ENCODE data around the gene NAXD. TPM values are rescaled to one million over a fixed set of nuclear protein-coding genes. Genes with fewer than 3 reads are reported as not detected.

The NAXD gene
- total and polyA plus RNA-seq, 7 experiments from 2014 or later: 17.2 to 35.4 (median 25.9) TPM

DNA sequence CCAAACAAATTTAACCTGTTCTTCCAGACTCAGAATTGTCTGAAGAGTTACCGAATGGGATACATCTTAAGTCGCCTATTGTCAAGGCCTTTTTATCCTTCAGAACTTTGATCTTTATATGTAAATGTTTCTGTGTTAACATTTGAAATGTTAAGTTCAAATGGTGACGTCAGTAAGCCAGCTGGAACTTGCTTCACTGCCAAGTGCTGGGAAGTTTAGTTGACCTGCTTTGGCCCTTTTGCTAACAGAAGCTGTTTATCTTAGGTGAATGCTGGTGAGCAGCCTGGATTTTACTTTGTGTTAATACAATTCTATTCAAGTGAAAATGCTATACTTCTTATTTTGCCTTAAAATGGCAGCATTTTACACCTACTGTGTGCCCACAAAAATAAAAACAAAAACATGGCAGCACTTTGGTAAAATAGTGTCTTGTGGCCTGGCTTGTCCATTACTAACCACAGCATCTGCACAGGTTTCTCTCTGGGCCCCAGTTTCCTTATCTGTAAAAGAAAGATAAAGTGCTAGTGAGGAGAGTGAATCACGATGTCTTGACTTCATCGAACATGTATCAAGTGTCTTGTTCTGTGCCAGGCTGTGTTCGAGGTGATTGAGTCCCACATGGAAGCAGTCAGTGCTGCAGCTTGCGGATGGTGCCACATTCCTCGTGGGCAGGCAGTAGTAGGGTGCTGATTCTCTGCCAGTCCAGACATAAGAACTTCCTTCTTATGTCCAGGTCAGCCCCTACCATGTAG lies 2.2 kb downstream of the NAXD start:
- Histone ChIP-seq H3K9me3 (ENCODE audit: control insufficient read depth in 2 of 3, low read length in 3 of 3) (no peaks in the 10 kb centered on the region), H3K27ac (ENCODE audit: low read depth, low read length) (no peak overlapping the region), H3K4me1 (ENCODE audit: control insufficient read depth in 2 of 2, insufficient read depth in 2 of 2, low read length in 2 of 2) (peaks cover 9 to 13% of the 10 kb centered on the region in 2 donors), H3K4me3 (ENCODE audit: low read length) (no peak overlapping the region), H3K27me3 (ENCODE audit: control insufficient read depth in 2 of 2, insufficient read depth in 2 of 2, low read length in 2 of 2) (no peaks in the 10 kb centered on the region), H3K36me3 (ENCODE audit: control insufficient read depth in 2 of 3, insufficient read depth in 3 of 3, low read length in 3 of 3) (peaks cover 0 to 9% (median 0%) of the 10 kb centered on the region in 3 experiments)
- POLR2A ChIA-PET: interaction anchor here (1.2 kb wide), 1 partner anchor 98 kb away, joined by 5 read pairs; no protein-coding TSS in a partner anchor
- CTCF ChIA-PET: interaction anchor here (0.8 kb wide), 1 partner anchor 681 kb away, joined by 3 read pairs; no protein-coding TSS in a partner anchor
- peaks cover 0 to 6% (median 0%) of the 10 kb centered on the region in 11 donors for H3K9me3 Mint-ChIP-seq
- peak overlapping the region; percentile 21 to 97 (median 70) for H3K4me3 Mint-ChIP-seq
- no peak for ATAC-seq
- no peaks in the 10 kb centered on the region for H3K27me3 Mint-ChIP-seq
- H3K4me1 Mint-ChIP-seq: peaks cover 21 to 65% (median 48%) of the 10 kb centered on the region in 7 donors
- H3K36me3 Mint-ChIP-seq: peaks cover 4 to 7% (median 5%) of the 10 kb centered on the region in 5 donors
- intact Hi-C loops (cut with micrococcal nuclease): loop anchor here (2.0 to 10.0 kb wide), 3 partner anchors 65 to 567 kb away; no protein-coding TSS in a partner anchor
- H3K27ac Mint-ChIP-seq: peak overlapping the region in 2 of 9 donors; percentile 10 to 36
- DNase-seq: no peak

DNA sequence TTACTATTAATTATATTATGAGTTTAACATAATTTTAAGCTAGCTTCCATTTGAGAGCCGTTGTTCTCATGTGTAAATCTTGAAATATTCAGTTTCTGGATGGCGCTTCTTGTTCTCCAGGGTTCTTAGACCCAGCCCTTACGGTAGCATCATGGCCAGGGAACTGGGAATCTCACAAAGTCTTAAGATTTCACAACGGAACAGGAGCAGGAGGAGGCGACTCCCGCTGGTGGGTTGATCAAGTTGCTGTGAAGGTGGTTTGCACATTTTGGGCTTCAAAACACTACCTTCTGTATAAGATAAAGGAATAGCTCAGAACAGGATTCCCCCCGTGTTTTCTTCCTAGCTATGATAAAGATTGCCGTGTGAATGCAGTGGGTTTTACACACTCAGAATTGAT lies 2.8 kb downstream of the NAXD start:
- no peaks in the 10 kb centered on the region for H3K27me3 Mint-ChIP-seq
- DNase-seq: no peak
- no peak for ATAC-seq
- H3K4me1 ChIP-seq (ENCODE audit: control insufficient read depth in 2 of 2, insufficient read depth in 2 of 2, low read length in 2 of 2): peaks cover 9 to 13% of the 10 kb centered on the region in 2 donors
- H3K27ac Mint-ChIP-seq: peak overlapping the region in 1 of 9 donors; percentile 10
- H3K4me1 Mint-ChIP-seq: peaks cover 25 to 72% (median 55%) of the 10 kb centered on the region in 7 donors
- H3K36me3 Mint-ChIP-seq: peaks cover 4 to 11% (median 9%) of the 10 kb centered on the region in 5 donors
- no peaks in the 10 kb centered on the region for H3K9me3 ChIP-seq (ENCODE audit: control insufficient read depth in 2 of 3, low read length in 3 of 3)
- H3K27ac ChIP-seq (ENCODE audit: low read depth, low read length): no peak overlapping the region
- CTCF ChIA-PET: interaction anchor here (0.9 kb wide), 1 partner anchor 199 kb away, joined by 4 read pairs; no protein-coding TSS in a partner anchor
- intact Hi-C loops (cut with micrococcal nuclease): loop anchor here (10.0 kb wide), 2 partner anchors 163 to 567 kb away; no protein-coding TSS in a partner anchor
- POLR2A ChIA-PET: interaction anchor here (1.2 kb wide), 1 partner anchor 97 kb away, joined by 5 read pairs; no protein-coding TSS in a partner anchor
- H3K36me3 ChIP-seq (ENCODE audit: control insufficient read depth in 2 of 3, insufficient read depth in 3 of 3, low read length in 3 of 3): peaks cover 0 to 13% (median 0%) of the 10 kb centered on the region in 3 experiments
- H3K27me3 ChIP-seq (ENCODE audit: control insufficient read depth in 2 of 2, insufficient read depth in 2 of 2, low read length in 2 of 2): no peaks in the 10 kb centered on the region
- peaks cover 0 to 5% (median 0%) of the 10 kb centered on the region in 11 donors for H3K9me3 Mint-ChIP-seq
- H3K4me3 Mint-ChIP-seq: peak overlapping the region in 5 of 10 donors; percentile 5 to 25 (median 21)
- H3K4me3 ChIP-seq (ENCODE audit: low read length): no peak overlapping the region

DNA sequence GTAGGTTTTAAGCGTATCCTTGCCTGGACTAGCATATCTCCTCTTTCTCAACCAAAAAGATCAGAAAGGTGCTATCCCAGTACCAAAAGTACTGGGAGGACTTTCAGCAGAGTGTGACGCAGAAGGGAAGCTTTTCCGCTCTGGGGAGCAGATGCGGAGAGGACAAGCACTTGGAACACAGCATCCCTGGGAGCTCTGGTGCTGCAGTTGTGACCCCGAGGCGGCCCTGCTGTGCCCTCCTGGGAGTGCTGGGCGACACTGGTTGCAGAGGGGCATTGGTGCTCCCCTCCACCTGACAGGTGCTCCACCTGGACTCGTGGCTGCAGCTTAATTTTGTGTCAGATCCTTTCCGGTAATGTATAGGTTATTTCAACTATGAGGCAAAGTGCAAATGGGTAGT lies 3.4 kb downstream of the NAXD start:
- peak overlapping the region in 1 of 9 donors; percentile 30 for H3K27ac Mint-ChIP-seq

DNA sequence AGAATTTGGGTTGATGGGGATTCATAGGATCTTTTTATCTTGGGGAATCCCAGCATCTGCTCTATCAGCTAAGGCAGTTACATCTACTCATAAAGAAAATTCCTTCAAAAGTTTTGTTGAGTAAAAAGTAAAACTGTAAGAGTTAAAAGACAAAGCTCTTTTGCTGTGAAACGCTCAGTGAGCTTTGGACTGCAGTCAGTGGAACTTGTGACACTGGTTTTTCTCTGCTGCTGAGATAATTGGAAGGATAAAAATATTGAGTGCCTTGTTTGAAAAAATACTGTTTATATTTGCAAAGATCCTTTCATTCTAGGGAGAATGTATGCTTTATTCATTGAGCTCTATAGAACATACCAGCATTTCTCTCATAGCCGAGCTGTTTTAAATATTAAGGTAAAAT lies 5.3 kb downstream of the NAXD start:
- Mint-ChIP-seq H3K9me3 (no peaks in the 10 kb centered on the region), H3K27me3 (no peaks in the 10 kb centered on the region), H3K27ac (peak overlapping the region in 1 of 9 donors; percentile 50), H3K36me3 (peaks cover 0 to 12% (median 6%) of the 10 kb centered on the region in 5 donors), H3K4me1 (peaks cover 24 to 69% (median 51%) of the 10 kb centered on the region in 7 donors), H3K4me3 (no peak overlapping the region)
- no peak for DNase-seq
- Histone ChIP-seq H3K4me1 (ENCODE audit: control insufficient read depth in 2 of 2, insufficient read depth in 2 of 2, low read length in 2 of 2) (peaks cover 5 to 13% of the 10 kb centered on the region in 2 donors), H3K27ac (ENCODE audit: low read depth, low read length) (no peak overlapping the region), H3K9me3 (ENCODE audit: control insufficient read depth in 2 of 3, low read length in 3 of 3) (no peaks in the 10 kb centered on the region), H3K36me3 (ENCODE audit: control insufficient read depth in 2 of 3, insufficient read depth in 3 of 3, low read length in 3 of 3) (peaks cover 0 to 31% (median 7%) of the 10 kb centered on the region in 3 experiments), H3K4me3 (ENCODE audit: low read length) (no peak overlapping the region), H3K27me3 (ENCODE audit: control insufficient read depth in 2 of 2, insufficient read depth in 2 of 2, low read length in 2 of 2) (no peaks in the 10 kb centered on the region)
- ChIA-PET POLR2A (interaction anchor here (0.6 kb wide), 2 partner anchors 18 to 31 kb away, joined by 6 to 8 read pairs; no protein-coding TSS in a partner anchor), CTCF (no interaction called here)
- intact Hi-C loops (cut with micrococcal nuclease): no loop called here
- no peak for ATAC-seq

More for the DNA sequence above, 3.4 kb downstream of the NAXD start:
- intact Hi-C loops (cut with micrococcal nuclease): loop anchor here (10.0 kb wide), 2 partner anchors 164 to 566 kb away; no protein-coding TSS in a partner anchor
- peak overlapping the region in 2 of 10 donors; percentile 2 to 25 for H3K4me3 Mint-ChIP-seq
- CTCF ChIA-PET: interaction anchor here (0.9 to 1.2 kb wide), 2 partner anchors 24 to 199 kb away, joined by 3 to 4 read pairs; no protein-coding TSS in a partner anchor
- H3K36me3 ChIP-seq (ENCODE audit: control insufficient read depth in 2 of 3, insufficient read depth in 3 of 3, low read length in 3 of 3): peaks cover 0 to 18% (median 0%) of the 10 kb centered on the region in 3 experiments
- H3K27me3 Mint-ChIP-seq: no peaks in the 10 kb centered on the region
- peaks cover 9 to 13% of the 10 kb centered on the region in 2 donors for H3K4me1 ChIP-seq (ENCODE audit: control insufficient read depth in 2 of 2, insufficient read depth in 2 of 2, low read length in 2 of 2)
- POLR2A ChIA-PET: no interaction called here
- no peak for DNase-seq
- H3K27ac ChIP-seq (ENCODE audit: low read depth, low read length): no peak overlapping the region
- no peak for ATAC-seq
- H3K9me3 Mint-ChIP-seq: peaks cover 0 to 2% (median 0%) of the 10 kb centered on the region in 11 donors
- H3K9me3 ChIP-seq (ENCODE audit: control insufficient read depth in 2 of 3, low read length in 3 of 3): no peaks in the 10 kb centered on the region
- peaks cover 25 to 74% (median 56%) of the 10 kb centered on the region in 7 donors for H3K4me1 Mint-ChIP-seq
- peaks cover 4 to 11% (median 9%) of the 10 kb centered on the region in 5 donors for H3K36me3 Mint-ChIP-seq
- H3K4me3 ChIP-seq (ENCODE audit: low read length): no peak overlapping the region
- H3K27me3 ChIP-seq (ENCODE audit: control insufficient read depth in 2 of 2, insufficient read depth in 2 of 2, low read length in 2 of 2): no peaks in the 10 kb centered on the region

DNA sequence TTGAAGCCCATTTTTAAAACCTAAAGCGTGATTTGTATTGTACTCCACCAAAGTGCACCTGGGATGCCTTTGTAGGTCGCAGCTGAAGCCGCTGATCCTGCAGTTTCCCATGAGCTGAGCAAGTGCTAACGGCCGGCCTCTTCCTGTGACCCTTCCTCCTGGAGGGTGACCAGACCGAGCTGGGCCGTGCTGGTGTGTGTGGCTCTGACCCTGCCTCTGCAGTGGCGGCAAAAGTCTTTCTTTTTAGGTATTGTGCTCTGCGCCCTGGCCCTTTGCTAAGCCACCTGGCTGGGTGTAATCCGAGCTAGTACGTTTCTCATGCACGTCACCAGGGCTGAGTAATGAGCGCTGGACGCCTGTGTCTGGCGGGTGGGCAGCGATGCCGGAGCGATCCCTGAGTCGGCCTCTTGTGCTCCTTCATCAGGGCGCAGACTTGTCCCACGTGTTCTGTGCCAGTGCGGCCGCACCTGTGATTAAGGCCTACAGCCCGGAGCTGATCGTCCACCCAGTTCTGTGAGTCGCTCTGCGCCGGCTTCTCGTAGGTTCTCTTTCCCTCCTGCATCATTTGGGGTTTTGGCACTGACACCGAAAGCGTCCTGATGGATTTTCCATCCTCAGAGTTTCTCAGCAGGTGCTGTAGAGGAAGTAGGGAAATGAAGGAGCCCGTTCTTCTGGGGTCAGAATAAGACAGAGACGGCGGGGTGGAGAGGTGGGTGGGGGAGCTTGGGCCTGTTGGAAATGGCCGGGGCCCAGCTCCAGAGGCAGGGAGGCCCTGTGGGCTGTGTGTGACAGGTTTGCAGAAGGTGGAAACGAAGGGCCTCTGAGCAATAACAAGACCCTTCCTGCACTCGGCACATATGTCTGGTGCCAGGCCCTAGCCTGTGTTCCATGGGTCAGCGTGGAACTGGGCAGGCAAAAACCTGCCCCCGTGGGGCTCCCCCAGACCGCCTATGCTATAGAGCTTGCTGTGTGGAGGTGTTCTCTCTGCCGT lies 9.7 kb downstream of the NAXD start:
- no peaks in the 10 kb centered on the region for H3K27me3 ChIP-seq (ENCODE audit: control insufficient read depth in 2 of 2, insufficient read depth in 2 of 2, low read length in 2 of 2)
- no peaks in the 10 kb centered on the region for H3K9me3 Mint-ChIP-seq
- no peak for DNase-seq
- ATAC-seq: no peak
- H3K27ac ChIP-seq (ENCODE audit: low read depth, low read length): no peak overlapping the region
- intact Hi-C loops (cut with micrococcal nuclease): no loop called here
- H3K4me1 ChIP-seq (ENCODE audit: control insufficient read depth in 2 of 2, insufficient read depth in 2 of 2, low read length in 2 of 2): no peaks in the 10 kb centered on the region
- no peak overlapping the region for H3K4me3 ChIP-seq (ENCODE audit: low read length)
- H3K27ac Mint-ChIP-seq: peak overlapping the region in 3 of 9 donors; percentile 42 to 83 (median 75)
- H3K27me3 Mint-ChIP-seq: no peaks in the 10 kb centered on the region
- no peak overlapping the region for H3K4me3 Mint-ChIP-seq
- H3K36me3 Mint-ChIP-seq: peaks cover 3 to 32% (median 6%) of the 10 kb centered on the region in 5 donors
- POLR2A ChIA-PET: no interaction called here
- H3K4me1 Mint-ChIP-seq: peaks cover 21 to 63% (median 46%) of the 10 kb centered on the region in 7 donors
- CTCF ChIA-PET: no interaction called here
- H3K36me3 ChIP-seq (ENCODE audit: control insufficient read depth in 2 of 3, insufficient read depth in 3 of 3, low read length in 3 of 3): peaks cover 0 to 65% (median 7%) of the 10 kb centered on the region in 3 experiments
- no peaks in the 10 kb centered on the region for H3K9me3 ChIP-seq (ENCODE audit: control insufficient read depth in 2 of 3, low read length in 3 of 3)

Measured in naive thymus-derived CD4-positive, alpha-beta T cell (primary cell).